EL (cell line): Measurements from ENCODE around the gene SLIT3.

Experiments
- DNase-seq: peaks from one replicate; pipeline ENCODE4 v3.0.0-alpha.2; 2016

Gene SLIT3

DNA sequence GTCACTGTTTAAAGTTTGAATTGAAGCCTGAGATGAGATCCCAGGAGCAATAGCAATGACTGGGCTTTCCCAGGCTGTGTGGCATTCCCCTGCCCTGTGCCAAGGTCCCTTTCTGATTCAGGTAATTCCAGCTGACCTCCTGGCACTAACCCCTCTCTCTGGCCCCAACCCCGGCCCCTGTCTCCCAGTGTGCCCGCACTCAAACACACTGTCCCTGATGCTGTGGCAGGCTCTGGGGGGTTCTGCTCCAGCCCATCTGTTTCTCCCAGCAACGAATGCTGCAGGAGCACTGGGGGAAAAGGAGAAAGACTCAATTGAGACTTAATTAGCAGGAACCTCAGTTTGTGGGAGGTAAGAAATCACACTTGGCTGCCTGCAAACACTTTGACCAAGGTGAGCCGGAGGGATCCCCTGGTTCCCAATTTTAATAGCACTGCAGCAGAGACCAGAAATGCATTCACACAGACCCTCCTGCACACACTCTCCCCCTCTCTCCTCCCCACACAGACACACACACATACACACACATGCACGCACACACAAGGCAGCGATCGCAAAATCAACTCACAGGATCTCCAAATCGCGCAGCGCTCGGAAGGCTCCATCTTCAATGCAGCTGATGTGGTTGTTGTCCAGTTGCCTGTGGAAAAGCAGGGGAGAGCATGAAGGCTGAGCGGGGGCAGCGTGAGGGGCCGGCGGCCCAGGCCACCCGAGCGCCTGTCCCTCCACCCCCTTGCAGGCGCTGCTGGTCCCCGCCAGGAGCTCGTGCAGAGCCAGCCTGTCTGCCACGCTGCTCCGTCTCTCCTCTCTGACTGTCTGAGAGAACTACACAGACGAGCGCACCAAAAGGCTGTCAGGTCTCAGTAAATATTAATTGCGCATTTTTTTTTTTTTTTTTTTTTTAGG is 456.7 kb downstream of the SLIT3 start:
- no peak for DNase-seq

DNA sequence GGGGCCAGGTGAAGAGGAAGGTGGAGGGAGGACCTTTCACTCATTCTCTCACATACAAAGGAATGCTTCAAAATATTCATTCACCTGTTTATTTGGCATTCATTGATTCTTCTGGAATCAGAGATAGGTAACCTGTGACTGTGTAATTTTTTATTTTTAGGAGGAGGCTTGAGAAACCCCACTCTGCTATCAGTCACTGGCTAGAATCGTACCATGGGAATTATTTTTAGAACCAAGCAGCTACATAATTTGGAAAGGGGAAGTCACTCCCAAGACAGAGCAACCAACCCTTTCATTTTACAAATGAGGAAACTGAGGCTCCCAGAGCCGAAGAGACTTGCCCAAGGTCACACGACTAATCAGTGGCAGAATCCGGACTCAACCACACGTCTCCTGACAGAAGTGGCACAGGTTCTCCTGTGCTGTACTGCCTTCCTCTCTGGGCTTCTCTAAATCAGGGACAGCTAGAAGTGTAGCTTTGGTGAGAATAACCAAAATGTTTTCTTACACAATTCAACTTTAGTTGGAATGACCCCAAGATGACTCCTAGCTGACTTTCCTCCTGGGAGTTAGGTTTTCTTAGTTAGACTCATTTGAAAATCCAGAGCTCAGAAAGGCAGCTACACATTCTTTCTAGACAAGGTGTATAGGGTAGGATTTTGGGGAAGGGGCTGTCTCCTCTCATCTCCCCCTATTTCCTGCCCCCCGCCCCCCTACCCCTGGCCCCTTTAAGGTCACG is 457.5 kb downstream of the SLIT3 start:
- no peak for DNase-seq

DNA sequence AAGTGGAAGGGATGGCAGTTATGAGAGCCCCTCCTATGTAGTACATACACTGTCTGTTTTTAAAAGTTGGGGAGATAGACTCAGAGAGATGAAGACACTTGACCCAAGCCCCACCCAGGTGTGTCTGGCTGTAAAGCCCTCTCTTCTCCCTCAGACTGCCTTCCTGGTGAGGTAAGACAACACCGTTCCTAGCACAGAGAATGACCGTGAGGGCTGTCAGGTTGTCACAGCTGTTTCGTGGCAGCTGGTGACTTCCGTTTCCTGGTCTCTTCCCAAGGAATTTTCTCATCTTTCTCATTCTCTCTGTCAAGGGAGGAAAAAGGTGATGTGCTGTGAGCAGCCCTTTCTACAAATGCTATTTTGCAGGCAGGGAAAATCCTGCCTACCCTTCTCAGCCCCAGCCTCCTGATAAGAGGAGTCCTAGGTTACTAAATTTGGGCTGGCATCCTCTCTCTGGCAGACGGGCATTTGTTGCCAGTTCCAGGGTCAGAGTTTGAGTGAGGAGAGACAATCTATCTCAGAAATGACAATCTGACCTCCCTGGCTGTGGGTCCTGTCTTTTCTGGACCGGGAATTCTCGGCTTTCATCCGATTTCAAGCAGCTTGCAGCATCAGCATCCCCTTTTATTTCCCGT is 458.3 kb downstream of the SLIT3 start:
- DNase-seq, result no peak

DNA sequence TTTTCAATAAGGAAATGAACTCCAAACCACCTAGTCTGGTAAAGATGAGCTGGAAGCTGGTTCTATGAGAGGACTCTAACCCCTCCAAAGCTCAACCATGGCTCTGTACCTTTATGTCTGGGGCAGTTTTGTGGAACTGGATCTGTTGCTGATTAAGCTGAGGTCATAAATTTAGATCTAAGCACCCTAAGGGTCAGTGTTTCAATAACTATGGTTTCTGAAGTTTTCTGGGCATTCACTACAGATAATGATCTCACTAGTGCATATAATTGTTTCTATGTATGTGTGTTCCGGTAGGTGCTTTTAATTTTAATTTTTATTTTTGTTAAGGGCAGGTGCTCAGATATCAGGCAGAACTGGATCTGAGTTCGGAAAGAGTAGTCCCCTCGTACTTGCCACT is 463.1 kb downstream of the SLIT3 start:
- DNase-seq, result no peak

DNA sequence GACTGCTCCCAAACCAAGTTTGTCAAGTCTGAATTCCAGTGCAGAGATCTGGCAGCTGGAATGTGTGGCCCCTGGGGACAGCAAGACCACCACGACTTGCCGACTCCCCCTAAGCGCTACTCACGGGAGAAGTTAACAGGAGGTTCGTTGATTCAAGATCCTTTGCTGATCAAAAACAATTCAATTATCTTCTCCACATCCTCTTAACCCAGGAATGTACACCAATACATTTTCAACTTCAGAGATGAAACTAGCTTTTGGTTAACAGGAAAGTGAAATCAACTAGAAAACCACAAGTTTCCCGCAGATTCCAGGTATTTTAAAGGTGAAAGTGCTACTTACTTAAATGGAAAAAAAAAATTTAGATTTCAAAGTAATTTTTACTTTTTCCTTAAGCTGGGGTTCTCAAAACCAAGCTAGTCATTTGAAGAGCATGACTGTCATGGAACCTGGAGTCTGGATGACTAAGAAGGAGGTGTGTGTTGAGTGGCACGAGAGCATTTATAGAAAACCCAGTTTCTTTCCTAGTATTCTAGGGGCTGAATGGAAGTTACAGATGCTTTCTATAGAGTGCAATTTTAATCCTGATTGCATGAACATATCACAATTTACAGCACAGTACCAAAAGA is 464.2 kb downstream of the SLIT3 start:
- no peak for DNase-seq

DNA sequence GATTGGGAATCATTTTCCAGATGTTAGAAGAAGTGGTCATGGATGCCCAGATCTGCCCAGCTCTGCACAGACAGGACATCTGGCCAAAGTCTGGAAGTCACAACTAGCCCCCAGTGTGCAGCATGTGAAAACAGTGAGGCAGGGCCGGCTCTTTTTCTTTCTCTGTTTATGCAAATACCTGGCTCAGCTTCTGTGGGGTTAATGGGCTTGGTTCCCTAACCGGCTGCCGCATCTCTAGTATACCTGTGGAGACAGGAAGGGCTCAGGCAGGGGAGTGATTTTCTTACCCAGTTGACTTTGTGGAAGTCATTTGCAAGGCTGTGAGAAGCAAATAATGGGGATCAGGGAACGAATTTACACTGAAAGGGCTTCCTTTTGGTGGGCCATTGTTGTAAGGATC is 467.0 kb downstream of the SLIT3 start:
- no peak for DNase-seq

DNA sequence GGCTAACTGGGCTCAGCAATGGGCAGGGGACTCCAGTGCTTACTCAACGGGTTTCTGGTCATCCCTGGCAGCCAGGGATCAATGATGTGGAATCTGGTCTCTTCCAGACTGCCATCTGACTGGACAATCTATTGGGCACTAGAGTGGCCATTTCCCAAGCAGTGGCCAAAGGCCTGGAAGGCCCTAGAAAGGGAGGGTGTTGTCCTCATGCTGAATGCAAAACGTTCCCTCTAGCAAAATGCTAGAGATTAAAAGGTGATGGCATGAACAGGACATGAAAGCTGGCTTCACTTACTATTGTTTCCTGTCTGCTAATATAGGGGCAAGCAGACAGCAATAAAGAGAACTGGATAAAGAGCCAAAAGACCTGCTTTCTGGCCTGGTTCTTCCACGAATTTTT is 467.6 kb downstream of the SLIT3 start:
- DNase-seq, result no peak

DNA sequence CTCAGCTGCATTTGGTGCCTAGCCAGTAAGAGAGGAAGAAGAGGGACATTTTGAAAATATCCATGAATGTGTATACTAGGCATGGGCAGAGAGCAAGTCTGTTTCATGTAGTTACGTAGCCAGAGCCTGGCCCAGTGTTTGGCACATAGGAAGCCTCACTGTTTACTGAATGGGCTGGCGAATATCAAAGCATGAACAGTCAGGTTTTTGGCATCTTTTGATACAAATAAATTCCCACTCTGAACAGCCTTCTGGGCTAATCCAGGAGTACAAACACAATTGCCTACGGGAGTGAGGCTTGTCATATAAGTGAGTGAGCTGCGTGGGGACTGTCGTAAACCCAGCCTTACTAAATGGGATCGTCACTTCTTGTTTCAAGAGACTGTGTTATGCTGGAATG is 468.6 kb downstream of the SLIT3 start:
- DNase-seq, result no peak

DNA sequence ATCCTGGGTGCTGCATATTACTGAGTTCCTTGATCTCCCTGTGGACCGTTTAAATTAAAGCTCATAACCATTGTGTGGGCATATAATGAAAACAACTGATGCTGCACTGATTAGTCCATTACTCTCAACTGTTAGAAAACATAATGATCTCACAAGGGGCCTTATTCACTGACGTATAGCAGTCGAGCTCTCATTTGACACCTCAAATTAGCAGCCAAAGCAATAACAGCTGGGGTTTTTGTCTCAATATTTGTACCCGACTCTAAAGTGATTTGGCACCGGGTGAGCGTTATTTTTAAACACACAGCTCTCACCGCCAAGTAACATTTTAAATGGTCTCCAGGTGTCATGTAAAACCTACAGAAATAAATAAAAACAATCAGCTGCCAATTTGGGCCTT is 469.6 kb downstream of the SLIT3 start:
- DNase-seq, result no peak

DNA sequence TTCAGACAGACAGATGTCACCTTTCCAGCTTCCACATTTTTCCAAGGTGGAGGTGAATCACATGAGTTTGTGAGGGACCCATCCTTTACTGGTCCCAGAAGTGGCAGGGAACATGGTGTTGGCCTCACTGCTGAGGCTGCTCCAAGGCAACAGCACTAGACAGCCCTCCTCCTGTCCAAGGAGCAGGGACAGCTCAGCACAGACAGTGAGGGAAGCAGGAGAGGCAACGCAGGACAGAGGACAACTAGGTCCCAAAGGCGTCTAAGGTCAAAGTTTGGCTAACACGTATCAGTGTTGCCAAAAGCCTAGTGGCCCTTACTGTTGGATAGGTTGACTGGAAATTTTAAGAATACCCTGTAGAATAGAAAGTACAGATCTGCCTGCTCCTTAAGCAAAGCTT is 470.1 kb downstream of the SLIT3 start:
- no peak for DNase-seq

DNA sequence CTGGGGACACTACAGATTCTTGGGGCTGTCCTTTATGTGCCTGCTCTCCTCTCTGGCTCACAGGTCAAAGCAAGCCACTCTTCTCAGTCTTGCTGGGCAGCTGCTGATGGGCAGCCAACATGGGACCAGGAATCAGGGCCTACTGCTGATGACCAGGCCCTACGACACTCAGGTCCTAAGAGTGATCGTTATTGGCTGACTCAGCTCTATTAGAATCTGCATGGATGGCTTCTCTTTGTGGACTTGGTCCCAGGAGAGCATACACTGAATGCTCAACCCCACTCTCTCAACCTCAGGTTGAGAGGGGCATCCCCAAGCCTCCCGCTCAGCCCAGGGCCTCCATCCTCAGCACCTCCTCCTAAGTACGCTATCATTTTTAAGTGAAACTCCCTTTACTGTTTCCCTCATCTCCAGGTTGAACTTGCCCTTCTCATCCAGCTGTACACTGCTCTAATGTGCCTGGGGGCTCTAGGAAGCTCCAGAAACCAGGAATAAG is 471.0 kb downstream of the SLIT3 start:
- DNase-seq, result no peak

DNA sequence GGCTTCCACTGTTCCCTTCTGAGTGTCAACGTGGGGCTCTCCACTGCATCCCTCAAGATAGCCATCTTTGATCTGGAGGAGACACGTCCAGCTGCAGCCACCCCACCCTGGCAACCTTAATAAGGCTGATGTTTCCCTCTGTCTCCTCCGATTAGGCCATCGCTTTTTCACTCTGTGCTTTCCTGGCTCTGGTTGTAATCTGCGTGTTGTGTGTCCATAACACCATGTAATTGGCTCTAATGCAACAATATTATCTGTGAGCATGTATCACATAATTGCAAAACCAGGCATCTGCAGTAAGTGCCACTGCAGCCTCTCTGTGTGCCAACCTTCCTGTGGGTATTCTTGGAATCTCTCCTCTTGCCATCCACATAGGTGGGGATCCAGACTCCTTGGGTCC is 471.9 kb downstream of the SLIT3 start:
- no peak for DNase-seq

DNA sequence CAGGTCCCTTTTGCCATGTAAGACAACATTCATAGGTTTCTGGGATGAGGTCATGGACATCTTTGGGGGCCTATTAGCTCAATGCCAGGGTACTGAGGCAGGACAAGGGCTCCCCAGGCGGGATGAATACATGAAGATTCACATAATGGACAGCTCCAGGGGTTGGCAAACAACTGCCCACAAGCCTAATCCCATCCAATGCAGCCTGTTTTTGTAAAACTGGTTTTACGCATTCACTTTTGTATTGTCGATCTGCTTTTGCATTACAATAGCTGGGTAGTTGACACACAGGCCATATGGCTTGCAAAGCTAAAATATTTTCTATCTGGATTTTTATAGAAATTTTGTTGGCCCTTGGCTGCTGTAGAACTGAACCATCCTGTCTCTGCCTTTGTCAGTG is 473.3 kb downstream of the SLIT3 start:
- no peak for DNase-seq

DNA sequence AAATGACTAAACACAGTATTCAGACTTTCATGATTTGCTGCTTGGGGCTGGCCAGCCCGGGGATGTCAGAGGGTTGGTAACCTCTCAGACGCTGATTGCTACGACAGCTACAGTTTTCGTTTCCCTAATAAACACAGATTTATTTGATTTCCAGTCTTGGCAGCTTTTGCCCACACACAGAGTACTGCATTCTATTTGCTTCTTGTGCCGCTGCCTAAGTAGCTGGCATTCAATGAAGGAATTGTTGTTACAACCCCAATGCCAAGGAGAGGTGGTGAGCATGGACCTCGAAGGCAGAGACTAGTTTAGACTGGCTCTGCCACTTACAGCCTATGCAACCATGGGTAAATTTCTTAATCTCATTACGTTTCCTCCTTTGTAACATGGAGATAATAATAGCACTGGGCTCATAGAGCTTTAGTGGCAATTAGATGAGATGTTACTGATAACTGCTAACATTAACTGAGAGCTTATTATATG is 474.7 kb downstream of the SLIT3 start:
- DNase-seq, result no peak

DNA sequence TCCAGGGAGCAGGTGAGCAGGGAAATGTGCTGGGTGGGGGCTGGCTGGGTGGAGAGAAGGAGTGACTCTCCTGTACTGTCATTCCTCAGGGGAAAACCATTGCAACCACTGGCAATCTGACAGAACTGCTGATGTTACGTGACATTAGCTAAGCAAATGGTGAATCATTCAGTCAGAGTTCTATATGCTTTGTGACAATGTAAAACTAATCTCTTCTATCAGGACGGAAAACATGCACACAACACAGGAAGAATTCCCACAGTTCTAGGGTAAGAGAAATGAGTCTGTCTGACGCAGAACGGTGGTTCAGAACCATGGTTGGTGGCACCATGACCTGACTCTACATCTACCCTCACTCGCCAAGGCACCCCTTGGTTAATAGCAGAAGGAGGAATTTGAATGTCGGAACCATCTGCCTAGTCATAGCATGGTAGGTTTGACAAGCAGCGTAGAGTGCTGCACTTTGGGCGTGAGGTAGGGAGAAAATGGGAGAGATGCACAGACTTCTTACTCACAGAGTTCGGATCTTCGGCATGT is 478.1 kb downstream of the SLIT3 start:
- no peak for DNase-seq

DNA sequence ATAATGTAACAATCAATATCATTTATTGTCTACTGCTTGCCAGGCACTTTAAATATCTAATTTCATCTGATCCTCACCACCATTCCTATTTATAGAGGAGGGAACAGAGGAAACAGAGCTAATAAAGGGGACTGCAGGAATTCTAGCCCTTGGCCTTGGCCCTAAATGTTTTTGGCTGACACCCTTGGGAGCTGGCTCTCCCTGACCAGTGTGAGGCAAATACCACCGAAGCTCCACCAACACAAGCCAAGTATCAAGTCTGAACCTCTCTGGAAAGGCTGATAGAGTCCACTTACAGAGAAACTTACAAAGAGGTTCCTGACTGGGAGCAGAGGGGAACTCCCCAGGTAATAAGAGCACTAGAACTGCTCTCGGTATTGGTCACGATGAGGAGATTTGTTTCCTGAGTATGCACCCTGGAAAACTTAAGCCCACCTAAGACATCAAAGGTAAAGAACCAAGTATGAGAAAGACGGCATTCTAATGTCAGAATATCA is 478.6 kb downstream of the SLIT3 start:
- no peak for DNase-seq

DNA sequence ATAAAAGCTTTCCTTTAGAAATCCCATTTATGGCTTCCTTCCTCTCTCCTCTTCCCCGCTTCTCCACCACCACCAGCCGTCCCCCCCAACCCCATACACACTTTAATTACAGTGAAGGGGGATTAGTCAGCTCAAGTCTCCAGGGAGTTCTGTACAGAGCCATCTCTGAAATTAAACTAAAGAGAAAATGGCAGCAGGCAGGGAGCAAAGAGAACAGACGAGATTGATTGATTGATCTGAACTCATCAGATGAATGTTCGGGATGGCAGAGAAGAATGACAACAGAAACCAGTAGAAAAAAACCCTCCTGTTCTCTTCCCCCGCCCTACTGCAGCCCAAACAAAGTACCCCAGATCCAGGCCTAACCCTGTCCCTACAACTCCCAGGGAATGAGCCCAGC is 480.1 kb downstream of the SLIT3 start:
- no peak for DNase-seq

DNA sequence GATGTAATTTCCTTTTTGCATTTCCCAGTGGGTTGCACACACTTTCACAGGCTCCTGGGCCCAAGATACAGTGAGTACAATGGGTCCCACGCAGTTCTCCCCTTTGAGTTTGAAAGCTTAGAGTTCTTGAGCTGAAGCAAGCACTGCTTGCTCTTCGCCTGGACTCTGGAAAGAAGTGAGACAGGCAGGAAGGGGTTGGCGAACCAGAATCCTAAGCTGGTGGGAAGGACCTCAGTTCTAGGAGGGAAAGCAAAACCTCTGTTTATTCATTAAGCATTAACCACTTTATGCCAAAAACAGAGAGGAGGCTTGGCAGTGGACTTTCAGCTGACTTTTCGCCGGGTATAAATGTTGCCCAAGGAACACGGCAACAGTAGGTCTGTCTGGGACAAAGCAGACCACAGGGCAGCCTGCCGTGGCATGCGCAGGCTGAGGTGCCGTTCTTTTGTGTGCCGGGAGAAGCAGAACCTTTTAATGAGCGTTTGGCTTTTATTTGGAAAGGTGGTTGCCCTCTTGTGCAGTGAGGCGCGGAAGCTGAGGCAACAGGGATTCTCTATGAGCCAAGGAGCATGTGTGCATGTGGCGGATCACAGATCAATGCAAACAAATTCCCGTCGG is 481.8 kb downstream of the SLIT3 start:
- DNase-seq, result no peak

DNA sequence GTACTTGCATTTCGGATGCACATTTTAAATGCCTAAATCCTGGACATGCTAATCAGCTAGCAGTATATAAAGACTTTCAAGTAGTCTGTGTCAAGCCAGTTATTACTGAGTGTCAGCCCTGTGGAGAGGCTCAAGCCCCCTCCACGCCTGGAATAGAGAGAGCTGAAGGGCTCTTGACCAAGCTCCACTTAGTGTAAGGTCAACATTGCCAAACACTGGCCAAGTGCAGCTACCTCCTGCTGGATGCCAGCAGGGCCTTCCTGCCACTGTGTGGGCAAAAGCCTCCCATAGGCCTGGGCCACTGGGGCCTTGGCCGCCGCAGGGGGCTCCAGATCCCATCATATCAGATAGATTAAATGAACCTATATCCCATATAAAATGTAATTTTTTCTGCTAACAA is 482.4 kb downstream of the SLIT3 start:
- no peak for DNase-seq

DNA sequence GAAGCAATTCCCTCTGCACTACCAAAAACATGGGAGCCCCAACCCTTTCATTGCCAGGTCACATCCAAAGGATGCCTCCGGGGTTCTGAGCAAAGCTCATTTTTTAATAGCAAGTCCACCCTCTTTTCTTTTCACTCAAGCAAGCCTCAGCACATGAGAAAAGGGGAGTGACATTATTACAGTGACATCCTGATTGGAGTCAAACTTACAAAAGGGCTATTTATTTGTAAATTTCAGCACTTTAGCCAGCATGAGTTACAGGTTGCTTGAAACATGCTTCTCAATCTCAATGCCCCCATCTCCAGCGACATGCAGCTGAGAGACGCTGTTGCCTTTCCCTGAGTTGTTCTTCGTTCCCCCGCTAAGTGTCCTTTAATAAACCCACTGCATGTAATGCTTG is 483.3 kb downstream of the SLIT3 start:
- DNase-seq, result no peak

DNA sequence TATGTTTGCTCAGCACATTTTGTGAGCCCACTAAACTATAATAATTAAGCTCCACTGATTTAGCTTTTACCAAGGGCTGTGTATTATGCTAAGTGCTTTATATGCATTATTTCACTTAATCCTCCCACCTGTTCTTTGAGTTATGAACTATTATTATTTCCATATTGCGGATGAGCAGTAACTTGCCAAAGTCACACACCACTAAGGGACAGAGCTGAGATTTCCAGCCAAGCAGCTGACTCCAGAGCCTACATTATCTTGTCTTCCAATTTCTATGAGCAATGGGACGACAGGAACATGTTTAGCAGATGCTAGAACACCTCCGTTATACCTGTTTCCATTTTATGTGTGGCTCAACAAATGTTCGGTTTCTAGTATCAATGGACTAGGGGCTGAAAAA is 484.3 kb downstream of the SLIT3 start:
- no peak for DNase-seq
